H9 (cell line): ENCODE results near the gene GRAMD1B. TPM values are rescaled to one million over a fixed set of nuclear protein-coding genes. Genes with fewer than 3 reads are reported as not detected.

Source experiments
- DNase-seq: peaks from one replicate; pipeline ENCODE4 v3.0.0-alpha.2; 2017
- H2AFZ ChIP-seq: one replicate; pipeline ENCODE4 v1.6.1; 2013; ENCODE audit warnings: mild to moderate bottlenecking, low read length, control low read depth, moderate library complexity
- H2AK5ac ChIP-seq: 2 replicates; pipeline ENCODE4 v1.6.1; 2013; ENCODE audit warnings: low read length, control low read depth, mixed read lengths; ENCODE audit not compliant: insufficient read length
- H2BK120ac ChIP-seq: one replicate; pipeline ENCODE4 v1.6.1; 2013; ENCODE audit warnings: low read depth, mild to moderate bottlenecking, low read length, control low read depth, inconsistent platforms; ENCODE audit not compliant: poor library complexity, severe bottlenecking
- H2BK12ac ChIP-seq: 2 replicates; pipeline ENCODE4 v1.6.1; 2013; ENCODE audit warnings: low read length, control low read depth, mixed read lengths, low read depth; ENCODE audit not compliant: insufficient read length
- H2BK15ac ChIP-seq: 2 replicates; pipeline ENCODE4 v1.6.1; 2013; ENCODE audit warnings: low read depth, low read length, control low read depth
- H2BK20ac ChIP-seq: one replicate; pipeline ENCODE4 v1.6.1; 2013; ENCODE audit warnings: low read depth, mild to moderate bottlenecking, low read length, control low read depth, inconsistent platforms; ENCODE audit not compliant: poor library complexity, severe bottlenecking
- H2BK5ac ChIP-seq: 2 replicates; pipeline ENCODE4 v1.6.1; 2013; ENCODE audit warnings: low read length, control low read depth, mixed read lengths; ENCODE audit not compliant: insufficient read length
- H3K14ac ChIP-seq: 2 replicates; pipeline ENCODE4 v1.6.1; 2013; ENCODE audit warnings: low read length, control low read depth; ENCODE audit not compliant: insufficient read depth
- H3K18ac ChIP-seq: 2 replicates; pipeline ENCODE4 v1.6.1; 2013; ENCODE audit warnings: low read depth, mild to moderate bottlenecking, mixed read lengths, low read length, control low read depth; ENCODE audit not compliant: insufficient read length
- H3K23ac ChIP-seq: 2 replicates; pipeline ENCODE4 v1.6.1; 2013; ENCODE audit warnings: low read length, control low read depth, mixed read lengths, low read depth; ENCODE audit not compliant: insufficient read length
- H3K23me2 ChIP-seq: 2 replicates; pipeline ENCODE4 v1.6.1; 2013; ENCODE audit warnings: low read depth, mild to moderate bottlenecking, mixed read lengths, low read length, control low read depth; ENCODE audit not compliant: insufficient read length, poor library complexity, severe bottlenecking
- H3K27ac ChIP-seq: 2 replicates; pipeline ENCODE4 v1.5.1; 2013; ENCODE audit warnings: low read length, control low read depth, mixed read lengths, low read depth; ENCODE audit not compliant: insufficient read length
- H3K27me3 ChIP-seq: 2 replicates; pipeline ENCODE4 v1.6.1; 2013; ENCODE audit warnings: low read length, control low read depth, inconsistent platforms; ENCODE audit not compliant: insufficient read depth
- H3K4ac ChIP-seq: 2 replicates; pipeline ENCODE4 v1.6.1; 2013; ENCODE audit warnings: low read depth, mild to moderate bottlenecking, control low read depth, inconsistent platforms, low read length, moderate library complexity
- H3K4me1 ChIP-seq: 2 replicates; pipeline ENCODE4 v1.6.1; 2013; ENCODE audit warnings: low read length, control low read depth, inconsistent platforms; ENCODE audit not compliant: insufficient read depth
- H3K4me2 ChIP-seq: 2 replicates; pipeline ENCODE4 v1.6.1; 2013; ENCODE audit warnings: low read length, control low read depth, mixed read lengths; ENCODE audit not compliant: insufficient read length, insufficient read depth
- H3K56ac ChIP-seq: 2 replicates; pipeline ENCODE4 v1.6.1; 2013; ENCODE audit warnings: low read depth, mild to moderate bottlenecking, mixed read lengths, low read length, control low read depth; ENCODE audit not compliant: insufficient read length
- H3K79me1 ChIP-seq: 2 replicates; pipeline ENCODE4 v1.6.1; 2013; ENCODE audit warnings: low read depth, mild to moderate bottlenecking, moderate library complexity, low read length, control low read depth, inconsistent platforms; ENCODE audit not compliant: insufficient read depth, poor library complexity, severe bottlenecking
- H3K79me2 ChIP-seq: 2 replicates; pipeline ENCODE4 v1.6.1; 2013; ENCODE audit warnings: low read length, control low read depth, inconsistent platforms; ENCODE audit not compliant: insufficient read depth
- H3K9ac ChIP-seq: 2 replicates; pipeline ENCODE4 v1.6.1; 2013; ENCODE audit warnings: low read length, control low read depth, mixed read lengths; ENCODE audit not compliant: insufficient read length; ENCODE audit errors: extremely low read depth
- H3K9me3 ChIP-seq: one replicate; pipeline ENCODE4 v1.6.1; 2013; ENCODE audit warnings: low read depth, low read length, inconsistent platforms; ENCODE audit not compliant: control insufficient read depth
- H3T11ph ChIP-seq: one replicate; pipeline ENCODE4 v1.6.1; 2013; ENCODE audit warnings: mild to moderate bottlenecking, low read length, control low read depth, inconsistent platforms
- H4K20me1 ChIP-seq: one replicate; pipeline ENCODE4 v1.6.1; 2013; ENCODE audit not compliant: control insufficient read depth, insufficient read length, insufficient read depth
- H4K5ac ChIP-seq: 2 replicates; pipeline ENCODE4 v1.6.1; 2013; ENCODE audit warnings: low read depth, mild to moderate bottlenecking, mixed read lengths, low read length, control low read depth; ENCODE audit not compliant: insufficient read length
- H4K8ac ChIP-seq: replicated peaks from 2 replicates; pipeline ENCODE4 v1.6.1; 2013; ENCODE audit warnings: low read length, control low read depth, mixed read lengths, low read depth; ENCODE audit not compliant: insufficient read length
- H4K91ac ChIP-seq: 2 replicates; pipeline ENCODE4 v1.6.1; 2013; ENCODE audit warnings: low read depth, mild to moderate bottlenecking, moderate library complexity, mixed read lengths, low read length, control low read depth; ENCODE audit not compliant: insufficient read length
- H3K27ac Mint-ChIP-seq, 3 experiments: 2 replicates in 2 of 3; 3 replicates in 1 of 3; pipeline ENCODE4 v1.8.0; 2020 to 2021; ENCODE audit warnings: mixed read lengths in 3 of 3, mild to moderate bottlenecking in 1 of 3, moderate library complexity in 1 of 3
- H3K27me3 Mint-ChIP-seq: 2 replicates; pipeline ENCODE4 v1.8.0; 2021; ENCODE audit warnings: low read depth, mild to moderate bottlenecking, moderate library complexity, mixed read lengths
- H3K36me3 Mint-ChIP-seq, 3 experiments: 2 replicates in 2 of 3; 3 replicates in 1 of 3; pipeline ENCODE4 v1.8.0; 2020 to 2021; ENCODE audit warnings: low read depth in 3 of 3, mixed read lengths in 3 of 3; ENCODE audit not compliant: insufficient read depth in 1 of 3
- H3K4me1 Mint-ChIP-seq, 2 experiments: 2 replicates each; pipeline ENCODE4 v1.8.0; 2020; ENCODE audit warnings: mixed read lengths in 2 of 2
- H3K4me3 Mint-ChIP-seq, 2 experiments: 2 replicates in 1 of 2; 3 replicates in 1 of 2; pipeline ENCODE4 v1.8.0; 2020 to 2021; ENCODE audit warnings: mild to moderate bottlenecking in 2 of 2, mixed read lengths in 2 of 2, moderate library complexity in 1 of 2
- H3K9me3 Mint-ChIP-seq, 2 experiments: 2 replicates in 1 of 2; 3 replicates in 1 of 2; pipeline ENCODE4 v1.8.0; 2020; ENCODE audit warnings: mild to moderate bottlenecking in 2 of 2, mixed read lengths in 2 of 2, moderate library complexity in 1 of 2
- CTCF ChIP-seq: fragments of 200-600 bp; sonication (generic); conservative IDR thresholded peaks from 3 replicates; pipeline ENCODE4 v1.8.0; 2021; ENCODE audit warnings: antibody characterized with exemption, mild to moderate bottlenecking
- WGBS: extraction: QIAGEN DNeasy Blood & Tissue Kit; methylation state at CpG from one replicate; pipeline ENCODE4 v1.1.7; 2013; ENCODE audit warnings: missing lambda C conversion rate, low lambda C conversion rate, mixed read lengths; ENCODE audit not compliant: insufficient read length; ENCODE audit errors: extremely low coverage; 5-methylcytosine and 5-hydroxymethylcytosine counted together
- total RNA-seq: library from RNA; stranded (reverse); gene quantifications from 2 replicates; pipeline ENCODE4 v1.2.1, GENCODE V29; 2021

GRAMD1B gene
- total RNA-seq, 1 experiment from 2014 or later, result 25.9 TPM

GRCh38 chr11:123474994-123475393 is 44.9 kb downstream of the GRAMD1B start:
- no peak overlapping the region for H2AFZ ChIP-seq
- H3K14ac ChIP-seq, result no peak overlapping the region; the same call in 1 of the 2 replicates
- H3K23ac ChIP-seq, result no peak overlapping the region
- H3K27ac Mint-ChIP-seq, result peak overlapping the region in 2 of 3 experiments; percentile 52 to 74; a peak in 3 of 7 replicates
- H3K56ac ChIP-seq, result no peak overlapping the region
- no peak overlapping the region for H4K91ac ChIP-seq
- no peak overlapping the region for H3K4me2 ChIP-seq
- H3K27me3 ChIP-seq, result no peaks in the 10 kb centered on the region
- H3K9me3 ChIP-seq, result no peaks in the 10 kb centered on the region
- no peak overlapping the region for H4K8ac ChIP-seq
- no peak for DNase-seq
- H4K20me1 ChIP-seq, result no peaks in the 10 kb centered on the region
- no peak overlapping the region for H3K9ac ChIP-seq
- peaks cover 39 to 42% of the 10 kb centered on the region in 2 experiments for H3K4me1 Mint-ChIP-seq
- H4K5ac ChIP-seq, result no peak overlapping the region
- no peak overlapping the region for H3K4ac ChIP-seq
- TF ChIP-seq CTCF, result no peak
- peaks cover 0 to 4% (median 1%) of the 10 kb centered on the region in 3 experiments; a peak in 2 of 7 replicates for H3K36me3 Mint-ChIP-seq
- no peak overlapping the region for H2BK20ac ChIP-seq
- no peak overlapping the region for H2BK15ac ChIP-seq
- H3K79me1 ChIP-seq, result no peaks in the 10 kb centered on the region
- H3K9me3 Mint-ChIP-seq, result no peaks in the 10 kb centered on the region
- no peak overlapping the region for H3K18ac ChIP-seq
- no peaks in the 10 kb centered on the region for H3K23me2 ChIP-seq
- no peak overlapping the region for H2BK5ac ChIP-seq
- H3K79me2 ChIP-seq, result no peaks in the 10 kb centered on the region
- no peaks in the 10 kb centered on the region for H3K4me1 ChIP-seq
- no peak overlapping the region for H2BK120ac ChIP-seq
- no peak overlapping the region for H2AK5ac ChIP-seq
- no peak overlapping the region for H3T11ph ChIP-seq
- no peaks in the 10 kb centered on the region for H3K27me3 Mint-ChIP-seq
- no CpG with 5 or more reads among the region's 8 CpGs for WGBS
- no peak overlapping the region for H3K27ac ChIP-seq
- H2BK12ac ChIP-seq, result no peak overlapping the region
- no peak overlapping the region for H3K4me3 Mint-ChIP-seq
